ENCODE results near the gene SCN4B. TPM values are rescaled to one million over a fixed set of nuclear protein-coding genes. Genes with fewer than 3 reads are reported as not detected.

Gene SCN4B
- polyA plus RNA-seq, 1 experiment = 0.43 TPM

- Histone ChIP-seq H3K36me3 (ENCODE audit: control insufficient read depth, insufficient read depth, low read length) (no peaks in the 10 kb centered on the region), H3K27me3 (ENCODE audit: control insufficient read depth, insufficient read depth, low read length) (peaks cover 1% of the 10 kb centered on the region; the same call in 1 of the 2 replicates), H3K4me3 (ENCODE audit: low read depth, low read length) (no peak overlapping the region)
- ChIA-PET CTCF (no interaction called here), POLR2A (no interaction called here)
- DNase-seq (ENCODE audit: low read depth) = no peak
- TF ChIP-seq CTCF (IDR thresholded peaks at IDR 0.05; ENCODE audit: insufficient read depth, low read depth, low read length) = no peak
These were observed 38.4 kb downstream of the SCN4B start for GRCh38 chr11:118114266-118114665.

GRCh38 chr11:118112711-118113430 lies 39.8 kb downstream of the SCN4B start:
- DNase-seq (ENCODE audit: low read depth) = no peak
- Histone ChIP-seq H3K36me3 (ENCODE audit: control insufficient read depth, insufficient read depth, low read length) (no peaks in the 10 kb centered on the region), H3K4me3 (ENCODE audit: low read depth, low read length) (no peak overlapping the region), H3K27me3 (ENCODE audit: control insufficient read depth, insufficient read depth, low read length) (peaks cover 2% of the 10 kb centered on the region; the same call in 1 of the 2 replicates)
- ChIA-PET CTCF (no interaction called here), POLR2A (no interaction called here)
- TF ChIP-seq CTCF (IDR thresholded peaks at IDR 0.05; ENCODE audit: insufficient read depth, low read depth, low read length) = no peak

- DNase-seq (ENCODE audit: low read depth) = no peak
- peaks cover 4% of the 10 kb centered on the region; the same call in 1 of the 2 replicates for H3K27me3 ChIP-seq (ENCODE audit: control insufficient read depth, insufficient read depth, low read length)
- no peak overlapping the region for H3K4me3 ChIP-seq (ENCODE audit: low read depth, low read length)
- H3K36me3 ChIP-seq (ENCODE audit: control insufficient read depth, insufficient read depth, low read length) = no peaks in the 10 kb centered on the region
- POLR2A ChIA-PET = no interaction called here
- TF ChIP-seq CTCF (IDR thresholded peaks at IDR 0.05; ENCODE audit: insufficient read depth, low read depth, low read length) = no peak
- CTCF ChIA-PET = no interaction called here
These were observed 40.9 kb downstream of the SCN4B start for GRCh38 chr11:118111744-118112035.

GRCh38 chr11:118111019-118111743 lies 41.4 kb downstream of the SCN4B start:
- CTCF ChIA-PET = no interaction called here
- POLR2A ChIA-PET = no interaction called here
- Histone ChIP-seq H3K4me3 (ENCODE audit: low read depth, low read length) (no peak overlapping the region), H3K36me3 (ENCODE audit: control insufficient read depth, insufficient read depth, low read length) (no peaks in the 10 kb centered on the region), H3K27me3 (ENCODE audit: control insufficient read depth, insufficient read depth, low read length) (peaks cover 4% of the 10 kb centered on the region; the same call in 1 of the 2 replicates)
- no peak for TF ChIP-seq CTCF (IDR thresholded peaks at IDR 0.05; ENCODE audit: insufficient read depth, low read depth, low read length)
- no peak for DNase-seq (ENCODE audit: low read depth)

- Histone ChIP-seq H3K27me3 (ENCODE audit: control insufficient read depth, insufficient read depth, low read length) (peaks cover 4% of the 10 kb centered on the region; the same call in 1 of the 2 replicates), H3K36me3 (ENCODE audit: control insufficient read depth, insufficient read depth, low read length) (no peaks in the 10 kb centered on the region), H3K4me3 (ENCODE audit: low read depth, low read length) (no peak overlapping the region)
- CTCF ChIA-PET = interaction anchor here (0.6 to 1.6 kb wide), 3 partner anchors 12 to 1498 kb away, joined by 3 to 5 read pairs (median 3); no protein-coding TSS in a partner anchor
- DNase-seq (ENCODE audit: low read depth) = no peak
- no peak for TF ChIP-seq CTCF (IDR thresholded peaks at IDR 0.05; ENCODE audit: insufficient read depth, low read depth, low read length)
- POLR2A ChIA-PET = no interaction called here
These were observed 43.4 kb downstream of the SCN4B start for GRCh38 chr11:118109231-118109630.
